Uterus (tissue), 4 donors: ENCODE results near the gene KBTBD7. TPM values are rescaled to one million over a fixed set of nuclear protein-coding genes. Genes with fewer than 3 reads are reported as not detected.
A peak's percentile ranks its signal among the peaks of the same experiment; 100 is the strongest.

Source experiments
- DNase-seq, 2 donors: peaks; one replicate each; pipeline ENCODE4 v3.0.0-alpha.2; 2019 to 2020
- H3K27ac ChIP-seq, 2 donors: fragments of 200-600 bp; sonication (generic); 1 replicate in 1 of 2; 2 replicates in 1 of 2; pipeline ENCODE4 v1.5.1; 2016 to 2018
- H3K27me3 ChIP-seq, 2 donors: fragments of 200-600 bp; sonication (generic); one replicate each; pipeline ENCODE4 v1.5.1; 2018 to 2019; ENCODE audit warnings: control low read depth in 1 of 2
- H3K36me3 ChIP-seq, 2 donors: fragments of 200-600 bp; sonication (generic); one replicate each; pipeline ENCODE4 v1.5.1; 2019; ENCODE audit warnings: control low read depth in 1 of 2
- H3K4me1 ChIP-seq, 2 donors: fragments of 200-600 bp; sonication (generic); one replicate each; pipeline ENCODE4 v1.5.1; 2018 to 2019; ENCODE audit warnings: control low read depth in 1 of 2
- H3K4me3 ChIP-seq, 2 donors: fragments of 200-600 bp; sonication (generic); 1 replicate in 1 of 2; 2 replicates in 1 of 2; pipeline ENCODE4 v1.5.1; 2018 to 2019; ENCODE audit warnings: mild to moderate bottlenecking in 1 of 2
- H3K9me3 ChIP-seq, 2 donors: fragments of 200-600 bp; sonication (generic); one replicate each; pipeline ENCODE4 v1.5.1; 2019; ENCODE audit warnings: control low read depth in 1 of 2
- CTCF ChIP-seq, 4 experiments: fragments of 200-600 bp in 2 of 4; fragments of 450-650 bp in 2 of 4; sonication (generic) in 2 of 4; IDR thresholded peaks; one replicate each; pipeline ENCODE4 v1.5.1; 2016 to 2019; ENCODE audit warnings: antibody characterized with exemption in 4 of 4, mild to moderate bottlenecking in 2 of 4, moderate library complexity in 1 of 4
- POLR2A ChIP-seq, 2 donors: fragments of 450-650 bp; IDR thresholded peaks; one replicate each; pipeline ENCODE4 v1.6.1; 2016; ENCODE audit warnings: antibody characterized with exemption in 2 of 2, mild to moderate bottlenecking in 1 of 2, moderate library complexity in 1 of 2
- intact Hi-C: fragments of 100-400 bp; cut with DNase I; formaldehyde crosslinking; loops from one replicate; pipeline ENCODE4 v1.15.1; 2023; ENCODE audit warnings: low total_unique reads
- total RNA-seq, 4 donors: library from RNA; depleted of rRNA in 3 of 4; stranded (reverse); fragments of >200 nt in 3 of 4; gene quantifications; one replicate each; pipeline versions ENCODE4 v1.1.0 to v1.2.4, GENCODE V29; 2014 to 2023
- donor health status: DM: yes; HTN: yes; CAD: no.

KBTBD7 gene
- total RNA-seq, 4 donors from 2014 or later = 5.9 to 44.0 (median 8.8) TPM

- peaks cover 0 to 4% of the 10 kb centered on the region in 2 donors for H3K4me1 ChIP-seq
- H3K9me3 ChIP-seq = no peaks in the 10 kb centered on the region
- H3K4me3 ChIP-seq = no peak overlapping the region
- no peak for TF ChIP-seq CTCF (IDR thresholded peaks at IDR 0.05)
- no peak for TF ChIP-seq POLR2A (IDR thresholded peaks at IDR 0.05)
- DNase-seq = no peak
- no peak overlapping the region for H3K27ac ChIP-seq
- H3K27me3 ChIP-seq = no peaks in the 10 kb centered on the region
- intact Hi-C loops = loop anchor here (10.0 kb wide), 1 partner anchor 62 kb away; the partner anchor contains the start of gene KBTBD6
- no peaks in the 10 kb centered on the region for H3K36me3 ChIP-seq
Measured at GRCh38 chr13:41196620-41197019, 2.3 kb upstream of the KBTBD7 start.

DNA sequence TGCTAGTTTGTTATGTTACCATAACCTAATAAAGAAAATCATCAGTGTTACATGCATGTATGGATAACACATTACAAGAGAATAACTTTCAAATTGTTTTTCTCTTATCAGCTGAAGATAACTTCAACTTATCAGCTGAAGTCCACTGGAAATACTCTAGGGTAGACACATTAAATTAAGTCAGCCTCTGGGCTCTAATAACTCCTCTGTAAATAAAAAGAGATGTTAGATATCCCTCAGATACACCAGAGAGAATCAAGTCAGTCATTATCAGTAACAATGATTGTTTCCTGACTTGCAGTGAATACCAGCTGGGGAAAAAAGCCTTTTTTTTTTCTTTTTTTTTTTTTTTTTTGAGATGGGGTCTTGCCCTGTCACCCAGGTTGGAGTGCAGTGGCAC is 1.6 kb upstream of the KBTBD7 start:
- H3K4me1 ChIP-seq = peaks cover 0 to 4% of the 10 kb centered on the region in 2 donors
- H3K27ac ChIP-seq = no peak overlapping the region
- H3K9me3 ChIP-seq = no peaks in the 10 kb centered on the region
- H3K27me3 ChIP-seq = no peaks in the 10 kb centered on the region
- H3K4me3 ChIP-seq = no peak overlapping the region
- DNase-seq = no peak
- no peaks in the 10 kb centered on the region for H3K36me3 ChIP-seq
- intact Hi-C loops = loop anchor here (10.0 kb wide), 1 partner anchor 61 kb away; the partner anchor contains the start of gene KBTBD6
- TF ChIP-seq CTCF (IDR thresholded peaks at IDR 0.05) (no peak), POLR2A (IDR thresholded peaks at IDR 0.05) (no peak)

DNA sequence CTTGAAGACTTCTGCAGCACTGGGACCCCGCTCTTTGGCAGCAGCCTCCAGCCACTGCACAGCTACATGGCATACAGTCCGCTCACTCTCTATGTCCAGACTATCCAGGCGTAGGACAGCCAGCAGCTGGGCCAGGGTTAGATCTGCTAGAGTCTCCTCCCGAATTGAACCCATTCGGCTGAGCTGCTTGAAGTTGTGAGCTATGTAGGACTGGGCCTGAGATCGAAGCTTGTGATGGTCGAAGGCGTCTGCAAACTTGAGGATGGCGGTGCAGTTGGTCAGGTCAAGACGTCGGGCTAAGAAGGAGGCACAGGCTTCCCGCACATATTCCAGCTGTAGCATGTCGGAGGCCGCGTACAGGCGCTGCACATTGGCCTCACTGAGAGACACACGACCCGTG is 900 bp downstream of the KBTBD7 start:
- Histone ChIP-seq H3K36me3 (no peaks in the 10 kb centered on the region), H3K4me3 (peak overlapping the region; percentile 60 to 81), H3K4me1 (peaks cover 0 to 4% of the 10 kb centered on the region in 2 donors), H3K9me3 (no peaks in the 10 kb centered on the region), H3K27me3 (no peaks in the 10 kb centered on the region), H3K27ac (peak overlapping the region; percentile 84 to 89)
- intact Hi-C loops = loop anchor here (10.0 kb wide), 1 partner anchor 59 kb away; the partner anchor contains the start of gene KBTBD6
- TF ChIP-seq POLR2A (IDR thresholded peaks at IDR 0.05) (no peak), CTCF (IDR thresholded peaks at IDR 0.05) (no peak)
- no peak for DNase-seq

- Histone ChIP-seq H3K36me3 (no peaks in the 10 kb centered on the region), H3K4me1 (peaks cover 0 to 4% of the 10 kb centered on the region in 2 donors), H3K27ac (no peak overlapping the region), H3K4me3 (no peak overlapping the region), H3K9me3 (no peaks in the 10 kb centered on the region), H3K27me3 (no peaks in the 10 kb centered on the region)
- intact Hi-C loops = no loop called here
- no peak for TF ChIP-seq CTCF (IDR thresholded peaks at IDR 0.05)
- TF ChIP-seq POLR2A (IDR thresholded peaks at IDR 0.05) = no peak
- no peak for DNase-seq
Measured at GRCh38 chr13:41188584-41188983, 5.8 kb downstream of the KBTBD7 start.

DNA sequence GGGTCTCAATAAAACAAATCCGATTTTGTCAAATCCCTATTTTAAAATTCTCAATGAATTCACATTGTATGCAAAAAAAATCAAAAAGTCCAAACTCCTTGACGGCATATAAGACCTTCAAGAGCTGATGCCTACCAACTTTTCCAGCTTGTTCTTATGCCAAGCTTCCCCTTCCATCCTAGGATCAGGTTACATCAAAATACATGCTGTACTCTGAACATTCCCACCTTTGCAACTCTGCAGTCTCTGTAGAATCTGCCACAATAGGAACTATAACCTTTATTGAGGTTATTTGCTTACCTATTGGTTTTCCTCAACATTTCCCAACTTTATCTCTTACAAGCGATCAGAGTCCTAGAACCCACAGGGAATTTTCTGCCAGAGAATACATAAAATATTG is 7.9 kb downstream of the KBTBD7 start:
- intact Hi-C loops = no loop called here
- DNase-seq = no peak
- Histone ChIP-seq H3K4me1 (no peaks in the 10 kb centered on the region), H3K27me3 (no peaks in the 10 kb centered on the region), H3K36me3 (no peaks in the 10 kb centered on the region), H3K9me3 (no peaks in the 10 kb centered on the region), H3K4me3 (no peak overlapping the region), H3K27ac (no peak overlapping the region)
- TF ChIP-seq POLR2A (IDR thresholded peaks at IDR 0.05) (no peak), CTCF (IDR thresholded peaks at IDR 0.05) (no peak)
